Measurements from ENCODE around the gene ATAD2B.

DNA sequence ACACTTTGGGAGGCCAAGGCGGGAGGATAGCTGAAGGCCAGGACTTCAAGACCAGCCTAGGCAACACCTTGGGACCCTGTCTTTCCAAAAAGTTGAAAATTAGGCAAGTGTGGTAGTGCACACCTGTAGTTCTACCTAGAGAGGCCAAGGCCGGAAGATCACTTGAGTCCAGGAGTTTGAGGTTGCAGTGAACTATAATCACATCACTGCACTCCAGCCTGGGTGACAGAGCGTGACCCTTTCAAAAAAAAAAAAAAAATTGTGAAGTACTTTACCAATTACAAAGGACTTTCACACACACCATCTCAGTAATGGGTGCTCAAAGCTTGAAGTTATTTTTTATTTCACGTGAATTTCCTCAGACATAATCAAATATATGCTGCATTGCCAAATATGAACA, 65.0 kb downstream of the ATAD2B start:
- TF ChIP-seq POLR2AphosphoS5 (IDR thresholded peaks at IDR 0.05), result no peak
- TF ChIP-seq, protein P1, sequence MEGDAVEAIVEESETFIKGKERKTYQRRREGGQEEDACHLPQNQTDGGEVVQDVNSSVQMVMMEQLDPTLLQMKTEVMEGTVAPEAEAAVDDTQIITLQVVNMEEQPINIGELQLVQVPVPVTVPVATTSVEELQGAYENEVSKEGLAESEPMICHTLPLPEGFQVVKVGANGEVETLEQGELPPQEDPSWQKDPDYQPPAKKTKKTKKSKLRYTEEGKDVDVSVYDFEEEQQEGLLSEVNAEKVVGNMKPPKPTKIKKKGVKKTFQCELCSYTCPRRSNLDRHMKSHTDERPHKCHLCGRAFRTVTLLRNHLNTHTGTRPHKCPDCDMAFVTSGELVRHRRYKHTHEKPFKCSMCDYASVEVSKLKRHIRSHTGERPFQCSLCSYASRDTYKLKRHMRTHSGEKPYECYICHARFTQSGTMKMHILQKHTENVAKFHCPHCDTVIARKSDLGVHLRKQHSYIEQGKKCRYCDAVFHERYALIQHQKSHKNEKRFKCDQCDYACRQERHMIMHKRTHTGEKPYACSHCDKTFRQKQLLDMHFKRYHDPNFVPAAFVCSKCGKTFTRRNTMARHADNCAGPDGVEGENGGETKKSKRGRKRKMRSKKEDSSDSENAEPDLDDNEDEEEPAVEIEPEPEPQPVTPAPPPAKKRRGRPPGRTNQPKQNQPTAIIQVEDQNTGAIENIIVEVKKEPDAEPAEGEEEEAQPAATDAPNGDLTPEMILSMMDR (IDR thresholded peaks at IDR 0.05 in 8 of 11, conservative IDR thresholded peaks at IDR 0.05 in 3 of 11), result no peak
- no peak for TF ChIP-seq POLR2A (IDR thresholded peaks at IDR 0.05)
